GM18511 (cell line): ENCODE results near the gene NSMF.

ENCODE experiments used
- ATAC-seq: cut with Tn5 transposase; IDR thresholded peaks from one replicate; pipeline ENCODE4 v1.9.1; 2021; ENCODE audit warnings: mild to moderate bottlenecking, moderate library complexity; ENCODE audit not compliant: unreplicated experiment

The NSMF gene

DNA sequence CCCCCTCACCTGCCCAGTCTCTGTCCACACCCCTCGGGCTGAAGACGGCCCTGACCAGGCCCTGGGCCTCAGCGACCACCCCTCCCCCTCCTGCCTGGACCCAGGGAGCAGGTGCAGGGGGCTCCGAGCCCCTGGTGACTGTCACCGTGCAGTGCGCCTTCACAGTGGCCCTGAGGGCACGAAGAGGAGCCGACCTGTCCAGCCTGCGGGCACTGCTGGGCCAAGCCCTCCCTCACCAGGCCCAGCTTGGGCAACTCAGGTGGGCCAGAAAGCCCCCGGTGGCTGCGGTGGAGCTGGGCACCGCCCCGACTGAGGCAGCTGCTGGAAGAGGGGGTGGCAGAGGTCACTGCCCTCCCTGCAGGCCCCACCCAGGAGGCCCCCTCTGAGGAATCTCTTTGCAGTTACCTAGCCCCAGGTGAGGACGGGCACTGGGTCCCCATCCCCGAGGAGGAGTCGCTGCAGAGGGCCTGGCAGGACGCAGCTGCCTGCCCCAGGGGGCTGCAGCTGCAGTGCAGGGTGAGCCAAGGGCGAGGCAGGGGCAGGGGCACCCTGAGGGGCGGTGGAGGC lies 25.7 kb downstream of the NSMF start:
- ATAC-seq = no peak

DNA sequence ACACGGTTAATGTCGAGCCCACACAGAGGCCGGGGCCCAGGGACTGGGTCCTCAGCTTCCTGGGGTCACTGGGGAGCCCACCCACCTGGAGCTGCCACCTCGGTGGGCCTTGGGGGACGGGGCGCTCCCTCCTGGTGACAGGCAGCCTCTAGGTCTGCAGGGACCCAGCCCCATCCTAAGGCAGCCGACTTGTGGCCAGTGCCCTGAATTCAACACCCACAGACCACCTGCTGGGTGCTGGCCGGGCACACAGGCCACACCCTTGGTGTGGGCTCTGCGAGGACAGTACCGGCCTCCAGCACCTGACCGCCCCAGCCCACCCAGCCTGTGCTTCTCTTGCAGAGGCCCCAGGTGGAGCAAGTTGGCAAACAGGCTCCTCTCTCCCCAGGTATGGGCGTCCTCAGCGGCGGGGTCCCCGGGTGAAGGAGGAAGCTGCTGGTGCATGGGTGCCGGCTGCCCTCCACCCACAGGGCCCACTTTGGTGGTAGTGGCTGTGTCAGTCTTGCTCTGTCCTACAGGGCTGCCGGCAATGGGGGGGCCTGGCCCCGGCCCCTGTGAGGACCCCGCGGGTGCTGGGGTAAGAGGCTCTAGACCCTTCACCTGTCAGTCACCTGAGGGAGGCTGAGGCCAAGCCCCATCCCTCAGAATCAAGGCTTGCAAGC lies 26.3 kb downstream of the NSMF start:
- ATAC-seq = no peak

DNA sequence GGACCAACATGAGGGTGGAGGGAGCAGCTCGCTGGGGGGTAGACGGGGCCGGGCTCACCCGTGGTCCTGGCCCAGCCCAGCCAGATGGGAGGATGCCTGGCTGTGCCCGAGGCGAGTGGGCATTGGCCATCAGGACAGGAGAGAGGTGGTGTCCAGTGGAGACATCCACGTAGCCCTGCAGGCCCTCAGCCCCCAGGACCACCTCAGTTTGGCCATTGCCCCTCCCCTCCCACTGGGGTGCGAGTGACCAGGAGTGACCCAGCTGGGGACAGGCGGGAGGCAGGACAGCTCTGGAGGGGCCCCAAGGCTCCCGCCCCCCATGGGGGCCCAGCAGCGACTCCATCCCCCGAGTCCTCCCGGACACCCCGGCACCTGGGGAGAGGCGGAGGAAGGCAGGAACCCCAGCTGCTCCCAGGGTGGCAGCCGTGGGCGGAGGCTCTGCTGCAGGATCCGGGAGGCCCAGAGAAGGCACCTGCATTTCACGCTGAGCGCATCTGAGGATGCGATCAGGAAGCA lies 27.7 kb downstream of the NSMF start:
- no peak for ATAC-seq

DNA sequence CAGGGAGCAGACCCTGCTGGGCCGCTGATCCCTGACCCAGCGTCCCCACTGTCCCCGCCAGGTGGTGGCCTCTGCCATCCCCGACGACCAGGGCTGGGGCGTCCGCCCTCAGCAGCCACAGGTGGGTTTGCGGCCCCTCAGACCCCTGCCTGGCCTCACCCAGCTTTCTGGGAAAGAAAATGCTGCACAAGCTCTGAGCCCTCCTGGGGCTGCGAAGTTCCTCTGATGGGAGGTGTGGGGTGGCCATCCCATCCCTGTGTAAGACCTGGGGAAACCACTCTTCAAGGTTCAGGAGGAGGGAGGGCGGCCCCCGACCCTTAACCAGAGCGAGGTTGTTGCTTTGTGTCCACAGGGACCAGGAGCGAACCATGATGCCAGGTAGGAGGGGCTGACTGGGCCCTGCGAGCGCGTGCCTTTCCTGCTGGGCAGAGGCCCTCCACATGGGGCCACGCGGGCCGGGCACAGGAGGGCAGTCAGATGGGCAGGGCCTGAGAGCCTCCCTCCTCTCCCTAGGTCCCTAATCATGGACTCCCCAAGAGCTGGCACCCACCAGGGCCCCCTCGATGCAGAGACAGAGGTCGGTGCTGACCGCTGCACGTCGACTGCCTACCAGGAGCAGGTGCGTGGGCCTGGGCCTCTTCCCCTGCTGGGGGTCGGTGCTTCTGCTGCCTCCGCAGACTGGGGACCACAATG lies 28.3 kb downstream of the NSMF start:
- no peak for ATAC-seq

DNA sequence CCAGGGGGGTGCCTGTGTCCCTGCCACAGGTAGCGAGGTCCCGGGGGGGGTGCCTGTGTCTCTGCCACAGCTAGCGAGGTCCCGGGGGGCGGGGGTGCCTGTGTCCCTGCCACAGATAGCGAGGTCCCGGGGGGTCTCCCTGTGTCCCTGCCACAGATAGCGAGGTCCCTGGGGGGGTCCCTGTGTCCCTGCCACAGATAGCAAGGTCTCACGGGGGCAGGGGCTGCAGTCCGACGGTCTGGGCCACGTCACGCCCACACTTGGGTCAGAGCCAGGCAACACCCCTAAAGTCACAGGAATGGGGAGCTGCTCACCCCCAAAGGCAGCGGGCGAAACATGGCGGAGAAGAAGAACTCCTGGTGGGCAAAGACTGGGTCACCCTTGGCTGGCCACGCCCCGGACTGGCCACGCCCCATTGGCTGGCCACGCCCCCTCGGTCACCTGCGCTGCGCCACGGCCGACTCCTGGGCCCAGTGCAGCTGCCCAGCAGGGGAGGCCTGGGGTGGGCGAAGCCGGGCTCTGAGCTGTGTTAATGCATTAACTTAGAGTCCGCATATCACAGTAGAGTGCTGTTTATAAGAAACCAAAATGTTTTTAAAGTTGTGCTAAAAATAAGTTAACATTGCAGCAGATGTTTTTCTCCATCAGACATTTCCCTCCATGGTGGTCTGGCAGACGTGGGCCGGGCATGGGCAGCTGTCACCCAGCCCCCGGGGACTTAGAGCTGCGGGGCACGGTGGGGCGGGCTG lies 29.0 kb downstream of the NSMF start:
- ATAC-seq = no peak

DNA sequence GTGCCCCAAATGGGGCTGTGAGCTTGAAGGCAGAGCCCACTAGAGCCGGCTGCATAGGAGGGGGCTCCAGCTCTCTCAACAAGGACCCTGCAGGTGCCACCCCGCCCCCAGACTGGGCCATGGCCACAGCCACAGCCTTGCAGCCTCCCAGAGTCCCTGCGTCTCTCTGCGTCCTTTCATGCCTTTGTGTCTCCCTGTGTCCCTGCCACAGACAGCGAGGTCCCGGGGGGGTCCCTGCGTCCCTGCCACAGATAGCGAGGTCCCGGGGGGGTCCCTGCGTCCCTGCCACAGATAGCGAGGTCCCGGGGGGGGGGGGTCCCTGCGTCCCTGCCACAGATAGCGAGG lies 29.6 kb downstream of the NSMF start:
- no peak for ATAC-seq

DNA sequence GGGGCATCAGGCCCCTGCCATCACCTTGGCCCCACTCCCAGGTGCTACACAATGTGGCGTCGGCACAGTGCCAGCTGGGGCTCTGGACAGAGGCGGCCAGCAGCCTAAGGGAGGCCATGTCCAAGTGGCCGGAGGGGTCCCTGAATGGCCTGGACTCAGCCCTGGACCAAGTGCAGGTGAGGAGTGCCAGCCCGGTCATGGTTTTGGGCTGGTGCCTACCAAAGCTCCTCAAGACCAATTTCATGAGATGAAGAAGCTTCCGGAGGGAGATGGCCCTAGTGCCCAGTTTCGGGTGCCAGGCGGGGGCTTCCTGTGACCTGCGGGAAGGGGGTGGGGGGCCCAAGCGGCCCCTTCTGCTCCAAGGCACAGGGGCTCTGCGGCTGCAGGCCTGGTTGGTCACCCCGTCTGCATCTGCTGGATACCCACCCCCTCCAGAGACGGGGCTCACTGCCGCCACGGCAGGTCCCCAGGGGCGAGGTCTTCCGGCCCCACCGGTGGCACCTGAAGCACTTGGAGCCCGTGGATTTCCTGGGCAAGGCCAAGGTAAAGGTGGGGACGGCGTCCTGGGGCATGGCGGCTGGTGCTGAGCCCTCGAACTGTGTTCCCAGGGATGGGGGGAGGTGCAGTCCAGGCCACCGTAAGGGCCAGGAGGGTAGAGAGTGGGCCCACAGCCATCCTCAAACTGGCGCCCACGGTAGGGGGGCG lies 30.1 kb downstream of the NSMF start:
- no peak for ATAC-seq

DNA sequence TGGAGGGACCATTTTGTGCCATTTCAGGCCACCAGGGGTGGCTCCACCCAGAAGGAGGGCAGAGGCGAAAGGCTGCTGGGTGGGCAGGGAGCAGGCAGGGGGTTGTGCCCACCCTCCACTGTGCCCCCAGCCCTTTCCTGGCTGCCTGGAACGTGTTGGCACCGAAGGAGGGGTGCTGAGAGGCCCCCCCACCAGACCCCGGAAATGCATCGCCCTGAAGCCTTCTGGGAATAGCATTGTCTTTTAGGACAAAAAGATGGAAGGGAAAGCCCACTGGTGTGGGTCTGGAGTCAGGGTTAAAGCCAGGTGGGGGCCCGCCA lies 30.9 kb downstream of the NSMF start:
- no peak for ATAC-seq

DNA sequence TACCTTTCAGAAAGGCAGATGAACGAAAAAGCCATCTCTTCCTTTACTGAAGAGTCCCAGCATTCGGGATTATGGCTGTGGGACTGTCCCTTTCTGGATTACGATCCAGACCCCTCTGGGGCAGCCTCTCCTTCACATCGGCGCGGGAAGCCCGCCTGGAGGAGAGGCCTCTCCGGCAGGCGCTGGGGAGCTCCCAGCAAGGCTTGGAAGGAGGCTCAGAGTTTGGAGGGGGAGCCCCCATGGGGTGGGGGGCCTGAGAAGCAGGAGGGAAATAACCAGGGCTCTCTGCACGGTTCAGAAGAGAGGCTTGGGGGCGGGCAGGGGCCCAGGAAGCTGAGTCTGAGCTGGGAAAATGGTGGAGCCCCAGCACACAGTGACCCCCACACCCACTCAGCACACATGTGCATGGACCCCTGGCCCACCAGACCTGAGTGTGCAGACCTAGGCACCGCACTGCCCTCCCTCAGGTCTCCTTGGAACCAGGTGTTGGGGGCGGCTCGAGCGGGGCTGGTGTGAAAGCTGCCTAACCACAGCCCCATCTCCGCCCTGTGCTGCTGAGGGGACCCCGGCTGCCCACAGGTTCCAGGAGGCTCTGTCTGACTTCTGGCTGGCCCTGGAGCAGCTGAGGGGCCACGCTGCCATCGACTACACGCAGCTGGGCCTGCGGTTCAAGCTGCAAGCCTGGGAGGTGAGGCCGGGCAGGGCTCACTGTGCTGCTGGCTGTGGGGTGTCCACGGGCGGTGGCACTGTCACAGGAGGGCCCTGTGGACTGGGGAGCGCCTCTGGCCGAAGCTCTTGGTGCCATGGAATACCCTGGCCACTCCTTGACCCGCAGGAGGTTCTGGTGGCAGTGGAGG lies 31.5 kb downstream of the NSMF start:
- no peak for ATAC-seq

DNA sequence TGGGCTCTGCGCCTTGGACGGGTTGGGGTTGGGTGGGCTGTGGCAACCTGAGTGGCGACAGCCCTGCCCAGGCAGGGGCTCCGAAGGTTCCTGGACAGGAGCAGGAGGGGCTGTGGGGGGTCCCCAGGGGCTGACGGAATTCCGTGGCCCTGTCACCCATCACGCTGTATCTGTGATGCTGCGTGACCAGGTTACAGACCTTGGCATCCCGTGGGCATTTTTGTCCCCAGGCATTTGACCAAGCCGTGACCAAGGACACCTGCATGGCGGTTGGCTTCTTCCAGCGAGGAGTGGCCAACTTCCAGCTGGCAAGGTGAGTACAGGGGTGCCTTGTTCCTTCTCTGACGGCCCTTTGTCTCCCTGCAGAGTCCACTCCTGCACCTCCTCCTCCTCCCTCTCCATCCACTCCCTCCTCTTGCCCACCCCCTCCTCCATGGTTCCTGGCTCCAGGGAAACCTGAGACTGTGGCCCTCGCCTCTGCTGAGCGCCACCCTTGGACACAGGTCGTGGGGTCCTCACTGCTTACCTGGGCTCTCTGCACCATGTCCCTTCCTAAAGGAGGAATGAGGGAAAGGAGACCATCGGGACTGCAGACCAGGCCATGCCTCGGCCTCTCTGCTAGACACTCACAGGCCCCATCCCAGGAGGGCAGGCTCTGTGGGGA lies 33.0 kb downstream of the NSMF start:
- no peak for ATAC-seq

DNA sequence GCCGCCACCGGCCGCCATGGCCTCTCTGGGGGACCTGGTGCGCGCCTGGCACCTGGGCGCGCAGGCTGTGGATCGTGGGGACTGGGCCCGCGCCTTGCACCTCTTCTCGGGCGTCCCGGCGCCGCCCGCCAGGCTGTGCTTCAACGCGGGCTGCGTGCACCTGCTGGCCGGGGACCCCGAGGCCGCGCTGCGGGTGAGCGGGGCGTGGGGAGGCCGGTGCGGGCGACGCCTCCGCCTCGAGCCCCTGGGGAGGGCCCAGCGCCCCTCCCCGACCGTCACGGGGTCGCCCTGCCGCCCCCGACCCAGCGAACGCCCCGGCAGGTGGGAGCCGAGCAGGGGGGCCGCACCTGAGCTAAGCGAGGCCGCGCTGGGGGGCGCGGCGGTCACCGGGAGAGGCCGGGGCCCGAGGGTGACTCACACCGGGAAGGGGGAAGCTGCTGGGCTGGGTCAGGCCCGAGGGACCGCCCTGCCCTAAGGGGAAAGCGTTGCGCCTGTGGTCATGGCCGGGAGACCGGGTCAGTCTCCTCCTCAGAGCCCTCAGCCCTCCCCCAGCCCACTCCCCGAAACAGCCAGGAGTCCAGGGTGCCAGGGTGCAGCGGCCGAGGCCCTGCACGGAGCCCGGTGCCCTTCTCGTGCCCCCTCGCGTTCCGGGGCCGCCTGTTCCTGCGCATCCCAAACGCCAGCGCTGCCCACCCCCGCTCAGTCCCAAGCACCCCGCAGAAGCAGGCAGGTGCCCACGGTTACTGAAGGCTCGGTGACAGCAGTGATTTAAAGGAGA lies 35.4 kb downstream of the NSMF start:
- peak; percentile 36 for ATAC-seq

DNA sequence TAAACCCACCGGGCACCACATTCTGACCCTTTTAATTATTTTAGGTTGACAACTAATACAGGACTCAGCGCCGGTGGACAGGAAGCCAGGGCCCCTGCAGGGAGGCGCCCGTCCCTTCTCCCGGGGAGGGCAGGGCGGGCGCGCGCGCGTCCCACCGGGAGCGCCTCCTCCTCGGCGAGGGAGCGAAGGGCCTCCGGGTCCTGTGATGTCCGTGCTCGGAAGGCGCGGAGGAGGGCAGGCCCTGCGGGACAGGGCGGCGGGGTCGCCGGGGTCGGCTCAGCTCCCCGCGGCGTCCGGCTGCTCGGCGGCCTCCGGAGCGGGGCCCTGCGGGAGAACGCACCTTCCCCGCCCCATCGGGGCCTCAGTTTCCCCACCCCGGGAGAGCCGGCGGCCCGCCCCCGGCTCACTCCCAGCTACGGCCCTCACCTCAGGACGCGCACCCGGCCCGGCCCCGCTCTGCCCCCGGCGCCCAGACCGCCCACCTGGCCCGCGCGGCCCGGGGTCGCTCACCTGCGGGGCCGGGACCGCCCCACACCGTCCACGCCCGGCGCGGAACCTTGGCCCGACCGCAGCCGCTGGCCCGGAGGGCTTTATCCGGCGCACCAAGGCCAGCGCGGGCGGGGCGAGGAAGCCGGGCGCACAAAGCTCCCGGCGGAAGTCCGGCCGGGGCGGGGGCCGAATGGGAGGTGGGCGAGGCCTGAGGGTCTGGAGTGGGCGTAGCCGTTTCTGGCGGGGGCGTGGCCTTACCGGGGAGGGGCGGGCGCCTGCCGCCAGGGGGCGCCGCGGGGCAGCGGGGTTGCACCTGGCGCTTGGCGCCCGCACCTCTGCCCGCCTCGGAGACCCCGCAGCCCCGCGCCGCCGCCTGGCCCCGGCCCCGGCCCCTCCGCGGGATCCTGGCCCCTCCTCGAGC lies 36.3 kb downstream of the NSMF start, which contains the start of the genes EXD3 and NOXA1:
Gene EXD3 (minus strand): TSS at position 559 of the 910 bp plus-strand sequence. CDS start 27,805 bp downstream, outside the sequence.
Gene NOXA1 (plus strand): TSS at position 790 of the 910 bp plus-strand sequence. CDS start 137 bp downstream, outside the sequence.
- peak; percentile 85 for ATAC-seq

DNA sequence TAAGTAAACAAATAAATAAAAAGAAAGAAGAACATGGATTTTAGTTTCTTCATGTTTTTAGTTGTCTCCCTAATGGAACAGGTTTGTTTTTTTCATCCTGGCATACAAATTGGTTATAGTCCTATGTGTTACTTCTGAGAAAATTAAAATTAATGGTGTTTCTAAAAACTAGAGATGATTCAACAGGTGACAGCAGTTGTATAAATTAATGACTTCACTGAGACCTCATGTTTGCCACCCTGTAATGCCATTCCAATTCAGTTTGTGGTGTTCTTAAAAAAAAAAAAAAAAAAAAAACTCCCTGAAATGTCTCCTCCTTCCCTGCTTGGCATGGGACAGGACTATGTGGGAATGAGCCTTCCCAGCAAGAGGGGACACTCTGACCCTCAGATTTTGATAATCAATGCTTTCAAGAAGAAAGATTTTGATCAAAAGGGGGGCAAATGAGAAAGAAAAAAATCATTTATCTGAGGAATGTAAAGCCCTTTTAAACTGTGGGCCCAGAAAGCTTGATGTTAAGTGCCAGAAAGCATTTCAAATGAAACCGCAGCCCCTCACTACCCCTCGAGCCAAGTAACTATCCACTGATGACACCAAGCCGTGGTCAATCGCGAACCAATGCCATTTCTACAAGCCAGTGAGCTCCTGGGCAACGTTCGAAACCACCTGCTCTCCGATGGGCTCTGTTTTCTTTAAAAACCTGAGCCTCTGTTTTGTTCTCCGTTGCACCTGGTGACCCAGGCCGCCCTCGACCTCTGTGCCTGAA lies 37.1 kb downstream of the NSMF start:
- no peak for ATAC-seq

DNA sequence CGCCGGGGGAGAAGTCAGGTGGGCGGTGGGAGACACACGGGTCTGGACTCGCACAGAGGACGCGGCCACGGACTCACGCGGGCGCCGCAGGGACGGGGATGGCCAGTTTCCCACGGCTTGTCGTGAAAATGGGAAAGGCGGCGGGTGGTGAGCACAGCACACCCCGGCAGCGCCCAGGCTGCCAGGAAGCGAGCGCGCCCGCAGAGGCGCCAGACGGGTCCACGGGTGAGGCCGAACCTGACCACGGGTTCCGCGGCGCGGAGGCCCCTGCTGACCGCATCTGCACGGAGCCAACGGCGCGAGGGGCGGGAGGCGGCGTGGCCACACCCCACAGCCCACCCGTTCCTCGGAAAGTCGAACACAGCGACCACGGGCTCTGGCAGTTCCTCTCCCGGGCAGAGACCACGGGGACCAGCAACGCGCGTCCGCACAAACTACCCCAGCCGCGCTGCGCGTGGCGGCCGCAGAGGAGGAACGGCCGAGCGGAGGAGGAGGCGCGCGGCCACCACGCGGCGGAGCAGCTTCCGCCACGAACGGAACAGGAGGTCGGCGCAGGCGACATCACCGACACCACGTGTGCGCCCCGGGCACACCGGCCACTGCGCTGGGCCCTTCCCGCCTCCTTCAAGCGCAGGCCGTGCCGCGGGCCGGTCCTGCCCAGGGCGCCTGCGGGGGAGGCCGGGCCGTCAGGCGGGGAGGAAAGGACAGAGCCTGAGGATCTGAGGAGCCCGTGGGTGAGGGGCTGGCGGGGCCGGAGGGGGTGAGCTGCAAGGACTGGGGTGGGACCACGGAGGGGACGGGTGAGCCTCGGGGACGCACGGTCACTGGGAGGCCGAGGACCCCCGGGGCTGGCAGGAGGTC lies 41.7 kb downstream of the NSMF start:
- ATAC-seq = no peak

DNA sequence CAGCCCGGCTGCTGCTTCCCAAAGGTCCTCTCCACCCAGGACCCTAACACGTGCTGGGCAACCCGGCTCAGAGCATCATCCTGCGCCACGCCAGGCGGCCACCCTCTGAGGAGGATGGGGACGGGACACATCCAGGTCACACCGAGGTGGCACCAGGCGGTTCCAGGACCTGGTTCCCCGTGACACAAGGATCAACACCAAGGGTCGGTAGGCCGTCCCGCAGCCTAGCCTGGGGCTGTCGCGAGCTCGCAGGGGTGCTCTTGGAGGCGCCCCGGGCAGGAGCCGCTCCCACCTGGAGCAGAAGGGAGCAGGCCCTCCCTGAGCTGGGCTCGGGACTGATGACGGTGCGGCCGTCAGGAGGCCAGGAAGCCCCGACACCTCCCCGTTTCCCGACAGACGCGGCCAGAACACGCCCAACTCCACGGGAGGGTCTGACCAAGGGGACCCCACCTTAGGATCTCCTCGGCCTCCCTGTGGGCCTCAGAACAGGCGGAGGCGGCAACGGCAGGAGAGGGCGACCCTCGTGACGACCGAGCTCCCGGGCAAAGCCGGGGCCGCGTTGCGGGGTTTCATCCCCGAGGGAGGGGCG lies 42.5 kb downstream of the NSMF start:
- ATAC-seq = no peak
